ENCODE results near the gene TCP1.

DNA sequence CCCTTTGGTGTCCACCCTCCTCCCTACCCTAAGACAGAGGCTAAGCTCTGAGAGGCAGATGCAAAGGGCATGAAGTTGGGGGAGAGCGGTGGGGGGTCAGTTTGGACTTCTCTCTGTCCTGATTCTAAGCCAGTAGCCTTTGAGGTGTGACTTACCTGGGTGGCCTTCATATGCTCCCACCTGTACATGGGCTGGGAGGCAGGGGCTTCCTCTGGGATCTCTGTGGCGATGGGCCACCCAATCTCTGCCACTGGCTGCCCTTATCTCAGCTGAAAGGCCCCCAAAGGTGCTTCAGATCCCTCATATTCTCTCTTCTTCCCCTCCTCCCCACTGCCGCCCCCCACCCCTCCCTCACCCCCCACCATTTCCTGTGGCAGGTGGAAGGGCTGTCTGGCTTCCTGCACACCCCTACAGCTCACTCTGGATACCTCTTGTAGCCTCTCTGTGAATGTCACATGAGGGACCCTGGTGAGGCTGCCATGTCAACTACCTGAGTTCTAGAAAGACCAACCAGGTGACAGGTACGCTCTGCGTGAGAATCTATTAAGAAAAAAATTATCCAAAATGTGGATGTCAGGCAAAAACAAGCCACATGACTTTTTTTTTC lies 44.7 kb upstream of the TCP1 start:
- TF ChIP-seq, protein P1, sequence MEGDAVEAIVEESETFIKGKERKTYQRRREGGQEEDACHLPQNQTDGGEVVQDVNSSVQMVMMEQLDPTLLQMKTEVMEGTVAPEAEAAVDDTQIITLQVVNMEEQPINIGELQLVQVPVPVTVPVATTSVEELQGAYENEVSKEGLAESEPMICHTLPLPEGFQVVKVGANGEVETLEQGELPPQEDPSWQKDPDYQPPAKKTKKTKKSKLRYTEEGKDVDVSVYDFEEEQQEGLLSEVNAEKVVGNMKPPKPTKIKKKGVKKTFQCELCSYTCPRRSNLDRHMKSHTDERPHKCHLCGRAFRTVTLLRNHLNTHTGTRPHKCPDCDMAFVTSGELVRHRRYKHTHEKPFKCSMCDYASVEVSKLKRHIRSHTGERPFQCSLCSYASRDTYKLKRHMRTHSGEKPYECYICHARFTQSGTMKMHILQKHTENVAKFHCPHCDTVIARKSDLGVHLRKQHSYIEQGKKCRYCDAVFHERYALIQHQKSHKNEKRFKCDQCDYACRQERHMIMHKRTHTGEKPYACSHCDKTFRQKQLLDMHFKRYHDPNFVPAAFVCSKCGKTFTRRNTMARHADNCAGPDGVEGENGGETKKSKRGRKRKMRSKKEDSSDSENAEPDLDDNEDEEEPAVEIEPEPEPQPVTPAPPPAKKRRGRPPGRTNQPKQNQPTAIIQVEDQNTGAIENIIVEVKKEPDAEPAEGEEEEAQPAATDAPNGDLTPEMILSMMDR (conservative IDR thresholded peaks at IDR 0.05) = no peak
- no peak for TF ChIP-seq EZH2 (IDR thresholded peaks at IDR 0.05; ENCODE audit: low read depth)

Measured in PC-9 (cell line).